Duodenal mucosa (tissue), 2 donors: ENCODE measurements around the gene LPIN1.

Source experiments
- H3K27ac ChIP-seq: one replicate; pipeline ENCODE4 v1.7.0; 2013; ENCODE audit warnings: low read depth, low read length
- H3K27me3 ChIP-seq, 2 donors: one replicate each; pipeline ENCODE4 v1.7.0; 2013; ENCODE audit warnings: low read length in 2 of 2, control low read depth in 1 of 2; ENCODE audit not compliant: insufficient read depth in 2 of 2, control insufficient read depth in 1 of 2
- H3K36me3 ChIP-seq, 2 donors: one replicate each; pipeline ENCODE4 v1.7.0; 2013; ENCODE audit warnings: low read length in 2 of 2, control low read depth in 1 of 2; ENCODE audit not compliant: insufficient read depth in 2 of 2, control insufficient read depth in 1 of 2
- H3K4me1 ChIP-seq, 2 donors: one replicate each; pipeline ENCODE4 v1.7.0; 2013; ENCODE audit warnings: low read length in 2 of 2, control low read depth in 1 of 2; ENCODE audit not compliant: insufficient read depth in 2 of 2, control insufficient read depth in 1 of 2
- H3K4me3 ChIP-seq, 2 donors: one replicate each; pipeline ENCODE4 v1.7.0; 2013; ENCODE audit warnings: low read length in 2 of 2, low read depth in 1 of 2
- H3K9ac ChIP-seq, 2 donors: one replicate each; pipeline ENCODE4 v1.7.0; 2013; ENCODE audit warnings: low read length in 2 of 2, low read depth in 1 of 2
- H3K9me3 ChIP-seq, 2 donors: one replicate each; pipeline ENCODE4 v1.7.0; 2013; ENCODE audit warnings: low read length in 2 of 2, control low read depth in 1 of 2; ENCODE audit not compliant: control insufficient read depth in 1 of 2

The LPIN1 gene

GRCh38 chr2:11771971-11772615 is 25.7 kb downstream of the LPIN1 start:
- Histone ChIP-seq H3K4me3 (no peak overlapping the region), H3K9ac (no peak overlapping the region), H3K9me3 (no peaks in the 10 kb centered on the region), H3K27ac (no peak overlapping the region), H3K27me3 (no peaks in the 10 kb centered on the region), H3K36me3 (peaks cover 0 to 56% of the 10 kb centered on the region in 2 donors), H3K4me1 (peaks cover 1 to 14% of the 10 kb centered on the region in 2 donors)

GRCh38 chr2:11773111-11773510 is 26.7 kb downstream of the LPIN1 start:
- H3K4me1 ChIP-seq, result peaks cover 10 to 23% of the 10 kb centered on the region in 2 donors
- H3K36me3 ChIP-seq, result peaks cover 0 to 50% of the 10 kb centered on the region in 2 donors
- no peaks in the 10 kb centered on the region for H3K27me3 ChIP-seq
- H3K9ac ChIP-seq, result no peak overlapping the region
- no peak overlapping the region for H3K4me3 ChIP-seq
- H3K9me3 ChIP-seq, result no peaks in the 10 kb centered on the region
- no peak overlapping the region for H3K27ac ChIP-seq

- Histone ChIP-seq H3K4me1 (peaks cover 19 to 31% of the 10 kb centered on the region in 2 donors), H3K27me3 (no peaks in the 10 kb centered on the region), H3K27ac (no peak overlapping the region), H3K4me3 (no peak overlapping the region), H3K9ac (no peak overlapping the region), H3K9me3 (no peaks in the 10 kb centered on the region), H3K36me3 (peaks cover 0 to 45% of the 10 kb centered on the region in 2 donors)
Observed at GRCh38 chr2:11773747-11774525, 27.5 kb downstream of the LPIN1 start.

GRCh38 chr2:11774600-11774999 is 28.2 kb downstream of the LPIN1 start:
- Histone ChIP-seq H3K4me1 (peaks cover 24 to 38% of the 10 kb centered on the region in 2 donors), H3K4me3 (no peak overlapping the region), H3K9ac (no peak overlapping the region), H3K9me3 (no peaks in the 10 kb centered on the region), H3K27ac (no peak overlapping the region), H3K36me3 (peaks cover 0 to 45% of the 10 kb centered on the region in 2 donors), H3K27me3 (no peaks in the 10 kb centered on the region)

- H3K27me3 ChIP-seq, result no peaks in the 10 kb centered on the region
- no peak overlapping the region for H3K27ac ChIP-seq
- H3K4me1 ChIP-seq, result peaks cover 24 to 38% of the 10 kb centered on the region in 2 donors
- H3K9ac ChIP-seq, result no peak overlapping the region
- peaks cover 4 to 47% of the 10 kb centered on the region in 2 donors for H3K36me3 ChIP-seq
- no peaks in the 10 kb centered on the region for H3K9me3 ChIP-seq
- no peak overlapping the region for H3K4me3 ChIP-seq
Observed at GRCh38 chr2:11775384-11775783, 29.0 kb downstream of the LPIN1 start.

GRCh38 chr2:11777066-11777782 is 30.8 kb downstream of the LPIN1 start:
- H3K27ac ChIP-seq, result no peak overlapping the region
- H3K36me3 ChIP-seq, result peaks cover 16 to 45% of the 10 kb centered on the region in 2 donors
- no peaks in the 10 kb centered on the region for H3K9me3 ChIP-seq
- H3K27me3 ChIP-seq, result no peaks in the 10 kb centered on the region
- no peak overlapping the region for H3K4me3 ChIP-seq
- H3K4me1 ChIP-seq, result peaks cover 24 to 38% of the 10 kb centered on the region in 2 donors
- no peak overlapping the region for H3K9ac ChIP-seq

- Histone ChIP-seq H3K4me3 (no peak overlapping the region), H3K36me3 (peaks cover 18 to 51% of the 10 kb centered on the region in 2 donors), H3K27ac (no peak overlapping the region), H3K9ac (no peak overlapping the region), H3K9me3 (no peaks in the 10 kb centered on the region), H3K27me3 (no peaks in the 10 kb centered on the region), H3K4me1 (peaks cover 24 to 38% of the 10 kb centered on the region in 2 donors)
Observed at GRCh38 chr2:11777886-11778415, 31.5 kb downstream of the LPIN1 start.

- no peak overlapping the region for H3K9ac ChIP-seq
- no peaks in the 10 kb centered on the region for H3K9me3 ChIP-seq
- peaks cover 24 to 38% of the 10 kb centered on the region in 2 donors for H3K4me1 ChIP-seq
- peak overlapping the region; percentile 45 to 64 for H3K4me3 ChIP-seq
- no peak overlapping the region for H3K27ac ChIP-seq
- peaks cover 21 to 51% of the 10 kb centered on the region in 2 donors for H3K36me3 ChIP-seq
- H3K27me3 ChIP-seq, result no peaks in the 10 kb centered on the region
Observed at GRCh38 chr2:11778416-11778815, 32.0 kb downstream of the LPIN1 start.

- Histone ChIP-seq H3K27me3 (no peaks in the 10 kb centered on the region), H3K4me1 (peaks cover 24 to 38% of the 10 kb centered on the region in 2 donors), H3K27ac (no peak overlapping the region), H3K4me3 (peak overlapping the region; percentile 45 to 64), H3K9ac (no peak overlapping the region), H3K9me3 (no peaks in the 10 kb centered on the region), H3K36me3 (peaks cover 29 to 50% of the 10 kb centered on the region in 2 donors)
Observed at GRCh38 chr2:11778923-11779757, 32.7 kb downstream of the LPIN1 start.
